ENCODE results near the gene EMILIN2. TPM values are rescaled to one million over a fixed set of nuclear protein-coding genes. Genes with fewer than 3 reads are reported as not detected.

EMILIN2 gene
- polyA plus RNA-seq, 1 experiment: 7.6 TPM

DNA sequence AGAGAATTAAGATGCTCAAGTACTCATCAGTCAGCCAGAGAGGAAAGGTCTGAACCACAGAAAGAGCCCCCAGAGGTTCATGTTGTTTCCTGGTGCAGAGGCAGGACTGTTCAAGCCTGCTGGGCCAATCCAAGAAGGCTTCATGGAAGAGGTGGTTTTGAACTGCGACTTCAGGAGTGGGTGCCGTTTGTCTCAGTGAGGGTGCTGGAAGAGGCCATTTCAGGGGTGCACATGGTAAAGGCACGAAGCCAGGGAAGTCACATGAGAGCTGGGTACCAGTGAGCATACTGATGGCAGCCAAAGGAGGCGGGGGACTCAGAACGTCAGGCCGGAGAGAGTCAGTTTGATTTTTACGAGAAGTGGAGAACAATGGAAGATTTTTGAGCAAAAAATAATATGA lies 55.5 kb downstream of the EMILIN2 start:
- no peaks in the 10 kb centered on the region for H3K27me3 ChIP-seq (ENCODE audit: control insufficient read depth, insufficient read depth, low read length)
- ChIA-PET CTCF (interaction anchor here (0.8 to 1.3 kb wide), 2 partner anchors 11 to 48 kb away, joined by 3 read pairs; no protein-coding TSS in a partner anchor), POLR2A (no interaction called here)
- TF ChIP-seq, protein P1, sequence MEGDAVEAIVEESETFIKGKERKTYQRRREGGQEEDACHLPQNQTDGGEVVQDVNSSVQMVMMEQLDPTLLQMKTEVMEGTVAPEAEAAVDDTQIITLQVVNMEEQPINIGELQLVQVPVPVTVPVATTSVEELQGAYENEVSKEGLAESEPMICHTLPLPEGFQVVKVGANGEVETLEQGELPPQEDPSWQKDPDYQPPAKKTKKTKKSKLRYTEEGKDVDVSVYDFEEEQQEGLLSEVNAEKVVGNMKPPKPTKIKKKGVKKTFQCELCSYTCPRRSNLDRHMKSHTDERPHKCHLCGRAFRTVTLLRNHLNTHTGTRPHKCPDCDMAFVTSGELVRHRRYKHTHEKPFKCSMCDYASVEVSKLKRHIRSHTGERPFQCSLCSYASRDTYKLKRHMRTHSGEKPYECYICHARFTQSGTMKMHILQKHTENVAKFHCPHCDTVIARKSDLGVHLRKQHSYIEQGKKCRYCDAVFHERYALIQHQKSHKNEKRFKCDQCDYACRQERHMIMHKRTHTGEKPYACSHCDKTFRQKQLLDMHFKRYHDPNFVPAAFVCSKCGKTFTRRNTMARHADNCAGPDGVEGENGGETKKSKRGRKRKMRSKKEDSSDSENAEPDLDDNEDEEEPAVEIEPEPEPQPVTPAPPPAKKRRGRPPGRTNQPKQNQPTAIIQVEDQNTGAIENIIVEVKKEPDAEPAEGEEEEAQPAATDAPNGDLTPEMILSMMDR (IDR thresholded peaks at IDR 0.05; ENCODE audit: insufficient read depth, low read depth, low read length): no peak
- no peak overlapping the region for H3K4me3 ChIP-seq (ENCODE audit: low read depth, low read length)
- no peaks in the 10 kb centered on the region for H3K36me3 ChIP-seq (ENCODE audit: control insufficient read depth, insufficient read depth, low read length)
- no peak for DNase-seq (ENCODE audit: low read depth)

- Histone ChIP-seq H3K27me3 (ENCODE audit: control insufficient read depth, insufficient read depth, low read length) (no peaks in the 10 kb centered on the region), H3K4me3 (ENCODE audit: low read depth, low read length) (no peak overlapping the region), H3K36me3 (ENCODE audit: control insufficient read depth, insufficient read depth, low read length) (no peaks in the 10 kb centered on the region)
- TF ChIP-seq, protein P1 (IDR thresholded peaks at IDR 0.05; ENCODE audit: insufficient read depth, low read depth, low read length): no peak
- ChIA-PET CTCF (interaction anchor here (0.8 to 1.3 kb wide), 4 partner anchors 12 to 137 kb away, joined by 3 read pairs; no protein-coding TSS in a partner anchor), POLR2A (interaction anchor here (0.6 kb wide), 1 partner anchor 22 kb away, joined by 3 read pairs; no protein-coding TSS in a partner anchor)
- no peak for DNase-seq (ENCODE audit: low read depth)
Observed at GRCh38 chr18:2903006-2903405, 56.2 kb downstream of the EMILIN2 start.

DNA sequence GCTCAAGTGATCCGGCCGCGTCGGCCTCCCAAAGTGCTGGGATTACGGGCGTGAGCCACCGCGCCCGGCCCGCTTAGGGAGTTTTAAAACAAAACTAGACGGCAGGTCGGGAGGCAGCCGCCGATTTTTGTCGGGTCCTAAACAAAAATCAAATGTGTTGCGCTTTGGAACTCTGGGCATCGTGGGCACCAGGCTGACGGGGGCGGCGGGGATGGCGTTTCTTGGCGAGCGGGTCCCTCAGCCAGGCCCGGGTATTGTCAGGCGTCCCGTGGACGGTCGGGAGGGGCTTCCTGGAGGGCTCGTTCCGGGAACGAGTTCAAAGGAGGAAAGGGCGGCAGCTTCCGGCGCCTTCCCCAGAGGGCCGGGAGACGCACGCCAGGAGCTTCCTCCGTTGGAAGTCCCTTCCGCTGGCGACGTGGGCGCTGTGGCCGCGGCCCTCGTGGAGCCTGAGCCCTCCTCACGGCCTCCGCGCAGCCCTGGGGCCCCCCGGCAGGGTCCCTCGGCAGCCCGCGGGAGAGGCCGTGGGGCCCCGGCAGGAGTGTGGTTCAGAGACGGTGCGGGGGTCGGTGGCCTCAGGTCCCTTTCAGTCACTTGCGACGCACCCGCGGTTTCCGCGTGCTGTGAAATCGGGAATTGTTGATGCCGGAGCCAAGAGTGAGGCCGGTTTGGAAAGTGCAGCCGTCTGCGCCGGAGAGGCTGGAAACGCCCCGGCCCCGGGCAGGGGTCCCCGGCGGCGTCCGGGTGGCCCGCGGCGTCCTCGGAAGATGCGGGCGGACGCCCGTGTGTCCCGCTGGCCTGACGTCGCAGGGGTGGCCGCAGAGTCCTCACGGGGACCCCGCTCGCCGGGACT lies 59.3 kb downstream of the EMILIN2 start:
- no peak for DNase-seq (ENCODE audit: low read depth)
- H3K27me3 ChIP-seq (ENCODE audit: control insufficient read depth, insufficient read depth, low read length): no peaks in the 10 kb centered on the region
- peak overlapping the region; percentile 55 for H3K4me3 ChIP-seq (ENCODE audit: low read depth, low read length)
- ChIA-PET CTCF (interaction anchor here (0.9 kb wide), 1 partner anchor 8 kb away, joined by 3 read pairs; no protein-coding TSS in a partner anchor), POLR2A (no interaction called here)
- peaks cover 7% of the 10 kb centered on the region for H3K36me3 ChIP-seq (ENCODE audit: control insufficient read depth, insufficient read depth, low read length)
- TF ChIP-seq, protein P1 (IDR thresholded peaks at IDR 0.05; ENCODE audit: insufficient read depth, low read depth, low read length): no peak

- TF ChIP-seq, protein P1 (IDR thresholded peaks at IDR 0.05; ENCODE audit: insufficient read depth, low read depth, low read length): peak; percentile 32; the same call in 1 of the 2 replicates
- Histone ChIP-seq H3K36me3 (ENCODE audit: control insufficient read depth, insufficient read depth, low read length) (peaks cover 10% of the 10 kb centered on the region), H3K27me3 (ENCODE audit: control insufficient read depth, insufficient read depth, low read length) (no peaks in the 10 kb centered on the region), H3K4me3 (ENCODE audit: low read depth, low read length) (peak overlapping the region; percentile 55)
- ChIA-PET CTCF (interaction anchor here (1.2 to 1.5 kb wide), 2 partner anchors 9 to 339 kb away, joined by 3 to 5 read pairs; no protein-coding TSS in a partner anchor), POLR2A (no interaction called here)
- no peak for DNase-seq (ENCODE audit: low read depth)
Observed at GRCh38 chr18:2906704-2907549, 60.1 kb downstream of the EMILIN2 start.

All from BJ (cell line).